Adipose tissue (tissue), 3 donors: ENCODE results near the gene SETD1A. TPM values are rescaled to one million over a fixed set of nuclear protein-coding genes. Genes with fewer than 3 reads are reported as not detected.

Source experiments
- H3K27ac ChIP-seq: one replicate; pipeline ENCODE4 v1.5.1; 2013; ENCODE audit warnings: low read depth, low read length
- WGBS, 3 donors: extraction: QIAGEN DNeasy Blood & Tissue Kit; methylation state at CpG; one replicate each; pipeline ENCODE4 v1.1.7; 2013; 5-methylcytosine and 5-hydroxymethylcytosine counted together
- polyA plus RNA-seq, 3 donors: library from polyadenylated mRNA; stranded (reverse); fragments of 200-250 nt; gene quantifications; one replicate each; pipeline ENCODE4 v1.2.3, GENCODE V29; 2013
- donor health status: healthy with polysubstance abuse.
- donor health status: Bipolar disorder and iron deficiency.
- donor health status: healthy.

The SETD1A gene
- polyA plus RNA-seq, 3 donors: 5.1 to 13.0 (median 10.8) TPM

- 93 to 96% (median 93%) methylated on average over 14 of the region's 14 CpGs for WGBS, 3 donors
- no peak overlapping the region for H3K27ac ChIP-seq
These were observed 13.7 kb downstream of the SETD1A start for GRCh38 chr16:30971298-30971697.

DNA sequence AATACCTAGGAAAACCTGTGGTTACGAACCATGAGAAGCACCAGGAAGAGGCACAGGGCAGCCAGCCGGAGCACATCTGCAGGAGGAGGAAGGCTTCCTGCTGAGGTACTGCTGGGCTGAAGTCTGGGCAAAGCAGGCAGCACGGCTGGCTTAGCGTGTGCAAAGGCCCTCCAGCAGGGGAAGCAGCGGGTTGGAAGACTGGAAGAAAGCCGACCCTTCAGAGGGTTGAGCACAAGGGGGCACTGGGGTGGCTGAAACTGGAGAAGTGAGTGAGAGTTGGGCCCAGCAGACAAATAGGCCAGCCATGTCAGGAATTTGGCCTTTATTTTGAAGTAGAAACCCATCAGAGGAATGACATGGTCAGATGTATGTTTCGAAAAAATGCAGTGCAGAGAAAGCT, 15.3 kb downstream of the SETD1A start:
- H3K27ac ChIP-seq: no peak overlapping the region
- WGBS, 3 donors: 82 to 90% (median 87%) methylated on average over 7 of the region's 7 CpGs

GRCh38 chr16:30974348-30974747, 16.8 kb downstream of the SETD1A start:
- WGBS, 3 donors: 97 to 98% (median 97%) methylated on average over 6 of the region's 6 CpGs
- no peak overlapping the region for H3K27ac ChIP-seq

DNA sequence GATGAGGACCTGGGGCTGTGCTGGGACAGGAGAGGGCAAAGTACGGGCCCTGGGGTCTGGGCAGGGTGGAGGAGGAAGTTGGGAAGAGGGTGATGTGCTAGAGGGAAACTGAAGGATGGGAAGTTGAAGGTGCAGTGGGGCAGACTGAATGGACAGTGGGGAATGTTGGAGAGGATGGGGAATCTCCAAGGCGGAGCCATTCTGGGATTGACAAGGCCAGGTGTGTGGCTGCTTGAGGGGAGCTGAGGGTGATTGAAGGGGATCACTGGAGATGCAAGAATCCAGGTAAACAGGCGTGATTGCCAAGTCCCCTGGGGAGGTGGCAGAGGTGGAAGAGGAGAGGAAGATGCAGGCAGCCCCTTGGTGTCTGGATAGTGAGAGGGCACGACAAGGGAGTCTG, 18.9 kb downstream of the SETD1A start:
- no peak overlapping the region for H3K27ac ChIP-seq
- WGBS, 3 donors: 81 to 98% (median 91%) methylated on average over 4 of the region's 4 CpGs

GRCh38 chr16:30977502-30977901, 19.9 kb downstream of the SETD1A start:
- no peak overlapping the region for H3K27ac ChIP-seq
- WGBS, 3 donors: 83 to 84% (median 84%) methylated on average over 17 of the region's 17 CpGs

- no peak overlapping the region for H3K27ac ChIP-seq
- WGBS, 3 donors: 90 to 94% (median 91%) methylated on average over 48 to 62 of the region's 62 CpGs
These were observed 21.8 kb downstream of the SETD1A start for GRCh38 chr16:30979170-30980022.

- WGBS, 3 donors: 89 to 94% (median 94%) methylated on average over 11 to 15 of the region's 15 CpGs
- H3K27ac ChIP-seq: no peak overlapping the region
These were observed 22.4 kb downstream of the SETD1A start for GRCh38 chr16:30980023-30980371.

- H3K27ac ChIP-seq: no peak overlapping the region
- WGBS, 3 donors: 86 to 92% (median 90%) methylated on average over 24 to 29 of the region's 29 CpGs
These were observed 22.9 kb downstream of the SETD1A start for GRCh38 chr16:30980434-30980833.

DNA sequence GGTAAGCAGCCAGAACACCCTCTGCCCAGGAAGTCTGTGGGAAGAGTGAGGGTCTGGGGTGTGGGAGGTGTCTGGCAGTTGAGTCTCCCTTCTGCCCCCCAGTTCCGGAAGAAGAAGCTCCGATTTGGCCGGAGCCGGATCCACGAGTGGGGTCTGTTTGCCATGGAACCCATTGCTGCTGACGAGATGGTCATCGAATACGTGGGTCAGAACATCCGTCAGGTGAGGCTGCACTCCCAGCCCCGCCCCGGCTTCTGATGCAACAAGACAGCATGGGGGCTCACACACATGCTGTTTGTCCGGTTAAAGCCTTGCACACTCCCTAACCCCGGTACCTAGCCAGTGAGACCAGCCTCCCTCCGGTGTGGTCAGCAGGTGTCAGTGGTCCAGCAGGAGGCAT, 23.4 kb downstream of the SETD1A start:
- 95 to 98% (median 95%) methylated on average over 14 of the region's 14 CpGs for WGBS, 3 donors
- no peak overlapping the region for H3K27ac ChIP-seq

DNA sequence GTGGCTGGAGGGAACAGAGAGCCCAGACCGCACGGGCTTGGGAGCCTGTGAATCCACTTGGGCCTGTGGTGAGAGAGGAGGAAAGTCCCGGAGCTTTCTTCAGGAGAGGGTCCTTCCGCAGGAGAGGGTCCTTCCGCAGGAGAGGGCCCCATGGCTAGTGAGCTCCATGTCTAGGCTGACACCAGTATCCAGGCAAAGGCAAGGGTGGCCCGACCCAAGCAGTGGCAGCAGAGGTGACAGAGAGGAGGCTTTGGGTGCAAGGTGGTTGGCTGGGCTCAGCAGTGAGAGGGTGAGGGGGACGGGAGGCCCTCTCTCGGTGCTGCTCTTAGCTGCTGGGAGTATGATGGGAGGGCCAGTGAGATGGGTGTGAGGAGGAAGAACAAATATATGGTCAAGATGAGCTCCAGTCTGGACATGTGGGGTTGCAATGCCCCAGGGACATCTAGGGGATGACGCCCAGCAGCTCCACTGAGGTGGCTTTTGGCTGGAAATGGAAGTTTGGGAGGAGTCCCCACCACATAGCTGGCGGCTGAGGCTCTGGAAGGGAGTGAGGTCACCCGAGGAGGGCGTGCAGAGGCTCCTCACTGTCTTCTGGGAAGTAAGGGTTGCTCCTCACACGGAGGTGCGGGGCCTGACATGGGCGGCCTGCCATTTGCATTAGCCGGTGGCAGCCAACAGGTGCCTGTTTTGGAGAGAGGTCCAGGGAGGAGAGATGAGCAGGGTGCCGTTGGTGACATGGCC, 25.2 kb downstream of the SETD1A start:
- no peak overlapping the region for H3K27ac ChIP-seq
- WGBS, 3 donors: 67 to 80% (median 78%) methylated on average over 17 of the region's 17 CpGs

DNA sequence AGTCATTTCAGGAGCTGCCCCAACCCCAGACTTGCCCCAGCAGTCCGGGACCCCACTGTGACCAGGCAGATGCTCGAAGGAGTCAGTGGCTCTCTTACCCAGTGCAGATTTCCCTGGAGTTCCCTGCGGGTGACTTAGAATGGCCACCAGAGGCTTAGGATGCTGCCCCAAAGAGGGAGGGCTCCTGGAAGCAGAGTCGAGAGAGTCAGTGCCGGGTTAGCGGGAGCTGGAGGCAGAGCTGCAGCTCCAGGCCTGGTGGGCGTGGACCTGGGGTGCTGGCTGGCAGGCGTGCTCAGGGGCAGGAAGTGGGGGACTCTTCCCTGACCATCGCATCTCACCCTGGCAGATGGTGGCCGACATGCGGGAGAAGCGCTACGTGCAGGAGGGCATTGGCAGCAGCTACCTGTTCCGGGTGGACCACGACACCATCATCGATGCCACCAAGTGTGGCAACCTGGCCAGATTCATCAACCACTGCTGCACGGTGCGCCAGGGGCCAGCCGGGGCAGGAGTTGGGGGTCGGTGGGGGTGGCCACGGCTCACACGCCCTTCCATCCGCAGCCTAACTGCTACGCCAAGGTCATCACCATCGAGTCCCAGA, 25.8 kb downstream of the SETD1A start:
- 79 to 87% (median 83%) methylated on average over 21 to 25 of the region's 25 CpGs for WGBS, 3 donors
- H3K27ac ChIP-seq: no peak overlapping the region

DNA sequence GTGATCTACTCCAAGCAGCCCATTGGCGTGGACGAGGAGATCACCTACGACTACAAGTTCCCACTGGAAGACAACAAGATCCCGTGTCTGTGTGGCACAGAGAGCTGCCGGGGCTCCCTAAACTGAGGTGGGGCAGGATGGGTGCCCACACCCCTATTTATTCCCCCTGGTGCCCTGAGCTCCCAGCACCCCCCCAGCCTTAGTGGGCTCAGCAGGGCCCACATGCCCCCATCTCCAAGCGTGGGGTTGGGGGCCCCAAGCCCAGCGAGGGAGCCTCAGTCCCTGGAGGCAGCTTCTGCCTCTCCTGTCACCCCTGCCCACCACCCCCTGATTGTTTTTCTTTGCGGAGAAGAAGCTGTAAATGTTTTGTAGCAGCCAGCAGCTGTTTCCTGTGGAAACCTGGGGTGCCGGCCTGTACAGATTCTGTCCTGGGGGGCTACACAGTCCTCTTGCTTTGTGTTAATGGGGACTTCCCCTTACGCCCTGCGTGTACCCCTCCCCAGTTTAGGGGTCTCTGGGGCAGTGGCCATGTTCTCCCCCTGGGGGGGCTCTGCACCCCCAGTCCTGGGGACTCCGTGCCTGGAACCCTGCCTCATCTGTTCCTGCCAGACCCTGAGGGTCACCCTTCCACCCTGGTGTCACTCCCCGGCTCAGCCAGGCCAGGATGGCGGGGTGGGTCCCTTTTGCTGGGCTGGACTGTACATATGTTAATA, 26.5 kb downstream of the SETD1A start:
- H3K27ac ChIP-seq: no peak overlapping the region
- WGBS, 3 donors: 75 to 87% (median 78%) methylated on average over 14 of the region's 14 CpGs

DNA sequence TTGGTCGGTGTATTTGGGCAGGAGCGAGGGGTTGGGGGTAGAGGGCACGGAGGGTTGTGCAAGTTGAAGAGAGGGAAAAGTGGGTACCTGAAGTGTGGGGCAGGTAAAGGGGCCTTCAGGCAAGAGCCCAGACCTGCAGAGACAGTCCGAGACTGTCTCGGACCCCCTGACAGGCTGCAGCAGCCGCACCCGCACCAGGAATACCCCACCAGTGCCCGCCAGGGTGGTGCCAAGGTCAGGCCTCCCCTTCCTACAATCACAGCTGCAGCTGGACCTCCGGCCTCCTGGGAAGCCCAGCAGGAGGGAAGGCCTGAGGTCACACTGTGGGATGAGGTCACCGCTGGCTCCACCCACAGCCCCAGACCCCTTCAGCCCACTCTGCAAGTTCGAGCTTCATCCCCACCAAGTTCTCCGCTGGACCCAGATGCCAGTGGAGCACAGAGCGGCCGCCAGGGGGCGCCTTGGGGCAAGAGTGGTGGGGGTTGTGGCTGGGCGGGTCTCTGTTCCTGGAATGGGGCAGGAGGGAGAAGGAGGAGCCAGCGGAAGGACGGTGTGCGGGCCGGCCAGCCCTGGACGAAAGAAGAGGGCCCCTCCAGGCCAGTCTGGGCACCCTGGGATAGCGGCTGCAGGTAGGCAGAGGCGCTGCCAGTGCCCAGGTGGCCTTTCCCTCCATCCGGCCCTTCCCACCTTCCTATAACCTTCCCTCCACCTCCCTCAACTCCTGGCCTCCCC, 27.3 kb downstream of the SETD1A start, which contains the start of gene HSD3B7:
HSD3B7 (plus strand) TSS at position 539 of the 732 bp plus-strand sequence. CDS start 452 bp downstream, outside the sequence.
- H3K27ac ChIP-seq: no peak within 1 kb of the TSS
- 29 to 32% (median 31%) methylated on average over 16 to 24 of the region's 24 CpGs for WGBS, 3 donors

GRCh38 chr16:30985401-30986128, 28.0 kb downstream of the SETD1A start:
- WGBS, 3 donors: 25 to 57% (median 56%) methylated on average over 19 to 20 of the region's 20 CpGs
- no peak overlapping the region for H3K27ac ChIP-seq

DNA sequence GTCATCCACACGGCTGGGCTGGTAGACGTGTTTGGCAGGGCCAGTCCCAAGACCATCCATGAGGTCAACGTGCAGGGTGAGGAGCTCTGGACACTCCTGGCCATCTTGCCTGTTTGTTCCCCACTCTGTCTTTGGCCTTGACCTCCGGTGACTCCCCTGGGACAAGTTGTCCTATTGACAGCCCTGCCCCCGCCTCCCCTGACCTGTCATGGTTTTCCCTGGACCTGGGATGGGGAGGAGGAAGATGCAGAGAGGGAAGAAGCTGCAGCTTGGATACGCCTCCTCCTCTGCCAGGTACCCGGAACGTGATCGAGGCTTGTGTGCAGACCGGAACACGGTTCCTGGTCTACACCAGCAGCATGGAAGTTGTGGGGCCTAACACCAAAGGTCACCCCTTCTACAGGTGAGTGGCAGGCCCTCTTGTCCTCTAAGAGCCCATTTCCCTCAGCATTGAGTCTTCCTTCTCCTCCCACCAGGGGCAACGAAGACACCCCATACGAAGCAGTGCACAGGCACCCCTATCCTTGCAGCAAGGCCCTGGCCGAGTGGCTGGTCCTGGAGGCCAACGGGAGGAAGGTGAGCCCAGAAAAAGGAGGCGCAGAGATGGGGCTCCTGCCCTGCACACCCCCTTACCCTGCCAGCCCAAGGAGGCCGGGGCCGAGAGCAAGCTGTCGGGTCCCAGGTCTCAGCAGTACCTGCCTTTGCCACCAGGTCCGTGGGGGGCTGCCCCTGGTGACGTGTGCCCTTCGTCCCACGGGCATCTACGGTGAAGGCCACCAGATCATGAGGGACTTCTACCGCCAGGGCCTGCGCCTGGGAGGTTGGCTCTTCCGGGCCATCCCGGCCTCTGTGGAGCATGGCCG, 28.8 kb downstream of the SETD1A start:
- WGBS, 3 donors: 88 to 92% (median 89%) methylated on average over 28 to 29 of the region's 29 CpGs
- H3K27ac ChIP-seq: no peak overlapping the region

DNA sequence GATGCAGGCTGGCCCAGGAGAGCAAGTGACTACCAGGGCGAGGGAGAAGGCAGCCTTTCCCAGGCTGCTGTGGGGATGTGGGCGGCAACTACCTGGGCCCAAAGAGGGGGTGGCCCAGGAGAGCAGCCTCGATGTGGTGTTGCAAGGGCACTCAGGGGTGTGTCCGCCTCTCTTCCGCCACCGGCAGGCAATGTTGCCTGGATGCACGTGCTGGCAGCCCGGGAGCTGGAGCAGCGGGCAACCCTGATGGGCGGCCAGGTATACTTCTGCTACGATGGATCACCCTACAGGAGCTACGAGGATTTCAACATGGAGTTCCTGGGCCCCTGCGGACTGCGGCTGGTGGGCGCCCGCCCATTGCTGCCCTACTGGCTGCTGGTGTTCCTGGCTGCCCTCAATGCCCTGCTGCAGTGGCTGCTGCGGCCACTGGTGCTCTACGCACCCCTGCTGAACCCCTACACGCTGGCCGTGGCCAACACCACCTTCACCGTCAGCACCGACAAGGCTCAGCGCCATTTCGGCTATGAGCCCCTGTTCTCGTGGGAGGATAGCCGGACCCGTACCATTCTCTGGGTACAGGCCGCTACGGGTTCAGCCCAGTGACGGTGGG, 30.1 kb downstream of the SETD1A start:
- H3K27ac ChIP-seq: no peak overlapping the region
- whole genome bisulfite sequencing, 3 donors: 92 to 96% (median 94%) methylated on average over 30 of the region's 30 CpGs
